ENCODE results near the gene KHK. TPM values are rescaled to one million over a fixed set of nuclear protein-coding genes. Genes with fewer than 3 reads are reported as not detected.

The KHK gene
- total RNA-seq, 1 donor from 2014 or later: 3.6 TPM

- no peak for DNase-seq (ENCODE audit: low spot score in 2 of 2, unreplicated experiment in 2 of 2)
- H3K9me3 Mint-ChIP-seq: no peaks in the 10 kb centered on the region
- peak overlapping the region; percentile 83 for H3K4me3 Mint-ChIP-seq
- TF ChIP-seq CTCF (IDR thresholded peaks at IDR 0.05; ENCODE audit: unreplicated experiment): no peak
- peaks cover 7% of the 10 kb centered on the region for H3K4me1 Mint-ChIP-seq
- no peaks in the 10 kb centered on the region for H3K36me3 Mint-ChIP-seq
- H3K27me3 Mint-ChIP-seq (ENCODE audit: low read depth): peaks cover 59% of the 10 kb centered on the region
- no peak overlapping the region for H3K27ac Mint-ChIP-seq
These were observed 36.2 kb downstream of the KHK start for GRCh38 chr2:27122791-27123190.

- Mint-ChIP-seq H3K36me3 (no peaks in the 10 kb centered on the region), H3K4me1 (peaks cover 7% of the 10 kb centered on the region), H3K4me3 (peak within 1 kb of the TSS; percentile 83), H3K27me3 (ENCODE audit: low read depth) (peaks cover 51% of the 10 kb centered on the region), H3K9me3 (no peaks in the 10 kb centered on the region), H3K27ac (no peak within 1 kb of the TSS)
- no peak for TF ChIP-seq CTCF (IDR thresholded peaks at IDR 0.05; ENCODE audit: unreplicated experiment)
- peak; percentile 47 to 69 for DNase-seq (ENCODE audit: low spot score in 2 of 2, unreplicated experiment in 2 of 2)
These were observed 37.0 kb downstream of the KHK start, which contains the start of gene ABHD1 for GRCh38 chr2:27123302-27124150. Gene ABHD1 (plus strand): TSS chr2:27123815. CDS start chr2:27123949, 134 bp downstream.

GRCh38 chr2:27125104-27125503, 38.5 kb downstream of the KHK start:
- TF ChIP-seq CTCF (IDR thresholded peaks at IDR 0.05; ENCODE audit: unreplicated experiment): no peak
- Mint-ChIP-seq H3K27ac (no peak overlapping the region), H3K4me3 (peak overlapping the region; percentile 20), H3K4me1 (peaks cover 5% of the 10 kb centered on the region), H3K27me3 (ENCODE audit: low read depth) (peaks cover 38% of the 10 kb centered on the region), H3K36me3 (no peaks in the 10 kb centered on the region), H3K9me3 (no peaks in the 10 kb centered on the region)
- DNase-seq (ENCODE audit: low spot score in 2 of 2, unreplicated experiment in 2 of 2): no peak

GRCh38 chr2:27126252-27126710, 39.7 kb downstream of the KHK start:
- DNase-seq (ENCODE audit: low spot score in 2 of 2, unreplicated experiment in 2 of 2): no peak
- Mint-ChIP-seq H3K4me3 (no peak overlapping the region), H3K9me3 (no peaks in the 10 kb centered on the region), H3K27ac (no peak overlapping the region), H3K4me1 (peaks cover 5% of the 10 kb centered on the region), H3K36me3 (peaks cover 5% of the 10 kb centered on the region), H3K27me3 (ENCODE audit: low read depth) (peaks cover 28% of the 10 kb centered on the region)
- no peak for TF ChIP-seq CTCF (IDR thresholded peaks at IDR 0.05; ENCODE audit: unreplicated experiment)

- peaks cover 7% of the 10 kb centered on the region for H3K36me3 Mint-ChIP-seq
- no peak for DNase-seq (ENCODE audit: low spot score in 2 of 2, unreplicated experiment in 2 of 2)
- H3K9me3 Mint-ChIP-seq: no peaks in the 10 kb centered on the region
- H3K27me3 Mint-ChIP-seq (ENCODE audit: low read depth): peaks cover 10% of the 10 kb centered on the region
- peaks cover 8% of the 10 kb centered on the region for H3K4me1 Mint-ChIP-seq
- H3K4me3 Mint-ChIP-seq: no peak overlapping the region
- TF ChIP-seq CTCF (IDR thresholded peaks at IDR 0.05; ENCODE audit: unreplicated experiment): no peak
- no peak overlapping the region for H3K27ac Mint-ChIP-seq
These were observed 41.5 kb downstream of the KHK start for GRCh38 chr2:27127883-27128667.

All from mesothelial cell of epicardium (in vitro differentiated cells).